ENCODE data around the gene ALPG.
"Not testable (repeated sequence)": the region's sequence is repeated elsewhere in the genome, so short reads cannot be mapped to it uniquely, and the experiment has no call there.

DNA sequence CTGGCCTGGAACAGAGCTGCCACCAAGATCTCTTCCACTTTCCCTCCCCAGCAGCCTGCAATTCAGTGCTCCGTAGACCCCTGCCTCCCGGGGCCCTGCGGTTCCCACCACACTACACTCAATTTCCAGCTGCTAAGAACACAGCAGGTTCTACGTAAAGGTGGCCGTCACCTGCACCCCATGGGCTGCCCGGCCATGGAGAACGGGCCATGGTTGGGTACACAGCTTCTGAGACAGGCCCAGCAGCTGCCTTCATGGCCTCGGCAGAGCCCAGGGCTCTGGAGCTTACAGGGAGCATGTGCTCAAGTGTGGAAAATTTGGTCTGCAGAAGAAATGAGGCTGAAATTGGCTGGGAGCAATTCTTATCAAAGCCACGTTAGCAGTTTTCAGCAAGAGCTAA lies 27.0 kb downstream of the ALPG start:
- TF ChIP-seq, protein P1, sequence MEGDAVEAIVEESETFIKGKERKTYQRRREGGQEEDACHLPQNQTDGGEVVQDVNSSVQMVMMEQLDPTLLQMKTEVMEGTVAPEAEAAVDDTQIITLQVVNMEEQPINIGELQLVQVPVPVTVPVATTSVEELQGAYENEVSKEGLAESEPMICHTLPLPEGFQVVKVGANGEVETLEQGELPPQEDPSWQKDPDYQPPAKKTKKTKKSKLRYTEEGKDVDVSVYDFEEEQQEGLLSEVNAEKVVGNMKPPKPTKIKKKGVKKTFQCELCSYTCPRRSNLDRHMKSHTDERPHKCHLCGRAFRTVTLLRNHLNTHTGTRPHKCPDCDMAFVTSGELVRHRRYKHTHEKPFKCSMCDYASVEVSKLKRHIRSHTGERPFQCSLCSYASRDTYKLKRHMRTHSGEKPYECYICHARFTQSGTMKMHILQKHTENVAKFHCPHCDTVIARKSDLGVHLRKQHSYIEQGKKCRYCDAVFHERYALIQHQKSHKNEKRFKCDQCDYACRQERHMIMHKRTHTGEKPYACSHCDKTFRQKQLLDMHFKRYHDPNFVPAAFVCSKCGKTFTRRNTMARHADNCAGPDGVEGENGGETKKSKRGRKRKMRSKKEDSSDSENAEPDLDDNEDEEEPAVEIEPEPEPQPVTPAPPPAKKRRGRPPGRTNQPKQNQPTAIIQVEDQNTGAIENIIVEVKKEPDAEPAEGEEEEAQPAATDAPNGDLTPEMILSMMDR (conservative IDR thresholded peaks at IDR 0.05; ENCODE audit: low read depth, low read length): not testable (repeated sequence)
- TF ChIP-seq EZH2 (IDR thresholded peaks at IDR 0.05; ENCODE audit: borderline replicate concordance, low read depth, low read length, poor library complexity, severe bottlenecking): not testable (repeated sequence)
